B cell (primary cell): ENCODE measurements around the gene NKAIN2. TPM values are rescaled to one million over a fixed set of nuclear protein-coding genes. Genes with fewer than 3 reads are reported as not detected.

Experiments used
- ATAC-seq: fragments of 200-7000 bp; cut with Tn5 transposase; one replicate; pipeline ENCODE4 v1.10.0; 2021; ENCODE audit warnings: low read depth, mild to moderate bottlenecking, moderate number of reproducible peaks, moderate library complexity
- CTCF ChIA-PET: fragments of 350-600 bp; sonication (Branson Sonifier 250); formaldehyde crosslinking; loops from one replicate; lab custom pipeline; 2021; ENCODE audit warnings: antibody characterized with exemption, inconsistent platforms; lab: Charles Lee
- POLR2A ChIA-PET: fragments of 350-600 bp; sonication (Branson Sonifier 250); formaldehyde crosslinking; loops from one replicate; lab custom pipeline; 2021; ENCODE audit warnings: antibody characterized with exemption; lab: Charles Lee
- DNase-seq: peaks from one replicate; pipeline ENCODE4 v3.0.0; 2013
- H2AFZ ChIP-seq: 2 replicates; pipeline ENCODE4 v1.6.1; 2012; ENCODE audit warnings: mild to moderate bottlenecking, low read depth, low read length; ENCODE audit not compliant: insufficient read depth, poor library complexity, severe bottlenecking
- H3K27ac ChIP-seq, 2 donors: 1 replicate in 1 of 2; 2 replicates in 1 of 2; pipeline ENCODE4 v1.5.1; 2012 to 2013; ENCODE audit warnings: low read length in 2 of 2, mild to moderate bottlenecking in 2 of 2, moderate library complexity in 1 of 2
- H3K27me3 ChIP-seq, 4 experiments: fragments of 200-600 bp in 1 of 4; sonication (generic) in 1 of 4; replicated peaks in 1 of 4; 1 replicate in 2 of 4; 2 replicates in 2 of 4; pipeline versions ENCODE4 v1.6.1 to v1.7.0; 2013 to 2016; ENCODE audit warnings: low read length in 3 of 4, mild to moderate bottlenecking in 2 of 4, mixed read lengths in 1 of 4, moderate library complexity in 1 of 4; ENCODE audit not compliant: insufficient read depth in 4 of 4, control insufficient read depth in 3 of 4; ENCODE audit errors: control extremely low read depth in 1 of 4
- H3K36me3 ChIP-seq, 2 experiments: replicated peaks in 1 of 2; 1 replicate in 1 of 2; 2 replicates in 1 of 2; pipeline versions ENCODE4 v1.6.1 to v1.7.1; 2013; ENCODE audit warnings: low read length in 1 of 2; ENCODE audit not compliant: insufficient read depth in 2 of 2, control insufficient read depth in 1 of 2; ENCODE audit errors: control extremely low read depth in 1 of 2, extremely low read depth in 1 of 2
- H3K4me1 ChIP-seq, 2 donors: fragments of 200-600 bp in 1 of 2; sonication (generic) in 1 of 2; 1 replicate in 1 of 2; 2 replicates in 1 of 2; pipeline versions ENCODE4 v1.5.1 to v1.6.1; 2013 to 2017; ENCODE audit warnings: low read length in 2 of 2; ENCODE audit not compliant: control insufficient read depth in 2 of 2, insufficient read depth in 2 of 2
- H3K4me2 ChIP-seq: replicated peaks from 2 replicates; pipeline ENCODE3; 2012; ENCODE audit warnings: mild to moderate bottlenecking, low read depth, low read length; ENCODE audit not compliant: poor library complexity, severe bottlenecking
- H3K4me3 ChIP-seq, 5 experiments: fragments of 200-600 bp in 1 of 5; sonication (generic) in 1 of 5; 1 replicate in 3 of 5; 2 replicates in 2 of 5; pipeline versions ENCODE4 v1.5.1 to v1.7.0; 2011 to 2016; ENCODE audit warnings: low read length in 4 of 5, mild to moderate bottlenecking in 4 of 5, low read depth in 2 of 5, control low read depth in 1 of 5, moderate library complexity in 1 of 5; ENCODE audit not compliant: insufficient read depth in 1 of 5; ENCODE audit errors: control extremely low read depth in 1 of 5, extremely low read depth in 1 of 5
- H3K79me2 ChIP-seq: fragments of 200-600 bp; sonication (generic); one replicate; pipeline ENCODE4 v1.6.0; 2016; ENCODE audit warnings: low read length; ENCODE audit not compliant: control insufficient read depth, insufficient read depth
- H3K9ac ChIP-seq: fragments of 200-600 bp; sonication (generic); 2 replicates; pipeline ENCODE4 v1.6.1; 2017; ENCODE audit warnings: mild to moderate bottlenecking, low read length, moderate library complexity
- H3K9me3 ChIP-seq, 3 donors: one replicate each; pipeline versions ENCODE4 v1.6.1 to v1.7.1; 2013; ENCODE audit warnings: low read length in 2 of 3; ENCODE audit not compliant: control insufficient read depth in 2 of 3, insufficient read depth in 1 of 3; ENCODE audit errors: control extremely low read depth in 1 of 3
- H4K20me1 ChIP-seq: 2 replicates; pipeline ENCODE4 v1.6.0; 2012; ENCODE audit warnings: mild to moderate bottlenecking, low read length; ENCODE audit not compliant: insufficient read depth, control insufficient read depth, poor library complexity, severe bottlenecking
- H3K27ac Mint-ChIP-seq: one replicate; pipeline ENCODE4 v1.8.0; 2021; ENCODE audit warnings: mixed read lengths
- H3K27me3 Mint-ChIP-seq: one replicate; pipeline ENCODE4 v1.8.0; 2021; ENCODE audit warnings: mixed read lengths
- H3K4me1 Mint-ChIP-seq: one replicate; pipeline ENCODE4 v1.8.0; 2021; ENCODE audit warnings: mixed read lengths
- H3K4me3 Mint-ChIP-seq: one replicate; pipeline ENCODE4 v1.8.0; 2021; ENCODE audit warnings: mixed read lengths
- H3K9me3 Mint-ChIP-seq: one replicate; pipeline ENCODE4 v1.8.0; 2022; ENCODE audit warnings: mixed read lengths; ENCODE audit not compliant: insufficient read depth
- CTCF ChIP-seq: fragments of 200-600 bp; IDR thresholded peaks from one replicate; pipeline ENCODE4 v1.8.0; 2022; ENCODE audit warnings: antibody characterized with exemption, mild to moderate bottlenecking
- EZH2 ChIP-seq: IDR thresholded peaks from 2 replicates; pipeline ENCODE4 v1.6.1; 2012; ENCODE audit warnings: borderline replicate concordance, low read depth, mild to moderate bottlenecking, moderate library complexity, low read length; ENCODE audit not compliant: insufficient read depth, poor library complexity, severe bottlenecking
- WGBS: methylation state at CpG from one replicate; pipeline ENCODE4 v1.1.5; 2013; ENCODE audit warnings: missing lambda C conversion rate; ENCODE audit not compliant: insufficient coverage; 5-methylcytosine and 5-hydroxymethylcytosine counted together
- intact Hi-C: fragments of 100-400 bp; cut with micrococcal nuclease; formaldehyde crosslinking; loops from one replicate; pipeline ENCODE4 v1.10.0; 2022
- polyA plus RNA-seq: library from polyadenylated mRNA; depleted of rRNA; stranded (reverse); fragments of >200 nt; gene quantifications from 2 replicates; pipeline ENCODE4 v1.2.3, GENCODE V29; 2012
- total RNA-seq, 2 donors: library from RNA; stranded (reverse); fragments of 120-200 nt in 1 of 2; gene quantifications; 1 replicate in 1 of 2; 2 replicates in 1 of 2; pipeline versions ENCODE4 v1.2.3 to v1.2.4, GENCODE V29; 2013 to 2022

The NKAIN2 gene
- total and polyA plus RNA-seq, 2 donors (not counting 1 experiment from before 2014, with no cell fraction given): not detected

DNA sequence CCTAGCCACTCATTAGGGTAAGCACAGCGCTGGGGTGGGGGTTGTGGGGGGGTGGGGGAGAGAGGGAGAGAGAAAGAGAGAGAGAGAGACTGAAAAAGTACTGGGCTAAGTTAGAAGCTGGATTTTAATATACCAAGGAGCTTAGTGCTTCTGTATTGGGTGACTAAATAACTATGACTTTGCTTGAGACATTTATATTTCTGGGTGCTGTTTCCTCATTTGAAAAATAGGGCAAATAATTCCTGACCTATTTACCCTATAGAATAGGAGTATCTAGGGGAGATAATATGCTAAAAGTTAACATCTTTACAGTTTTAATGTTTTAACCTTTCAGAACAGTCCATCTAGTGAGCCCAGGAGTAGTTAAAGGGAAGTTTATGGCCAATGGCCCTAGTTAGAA is 7.7 kb downstream of the NKAIN2 start:
- intact Hi-C loops: no loop called here
- Histone ChIP-seq H3K27me3 (no peaks in the 10 kb centered on the region), H3K9me3 (no peaks in the 10 kb centered on the region), H3K9ac (no peak overlapping the region), H2AFZ (no peak overlapping the region), H3K4me3 (no peak overlapping the region), H3K4me2 (no peak overlapping the region), H3K27ac (no peak overlapping the region), H3K79me2 (no peaks in the 10 kb centered on the region), H3K4me1 (no peaks in the 10 kb centered on the region), H4K20me1 (no peaks in the 10 kb centered on the region), H3K36me3 (no peaks in the 10 kb centered on the region)
- Mint-ChIP-seq H3K27ac (no peak overlapping the region), H3K9me3 (no peaks in the 10 kb centered on the region), H3K27me3 (peaks cover 11% of the 10 kb centered on the region), H3K4me3 (no peak overlapping the region), H3K4me1 (no peaks in the 10 kb centered on the region)
- CTCF ChIA-PET: no interaction called here
- TF ChIP-seq EZH2: no peak
- TF ChIP-seq CTCF: no peak
- DNase-seq (no peak), ATAC-seq (no peak)
- WGBS: no CpG with 5 or more reads among the region's 1 CpG
- POLR2A ChIA-PET: no interaction called here

GRCh38 chr6:123812621-123813020 is 9.0 kb downstream of the NKAIN2 start:
- Histone ChIP-seq H3K79me2 (no peaks in the 10 kb centered on the region), H2AFZ (no peak overlapping the region), H3K9ac (no peak overlapping the region), H3K4me1 (no peaks in the 10 kb centered on the region), H3K9me3 (no peaks in the 10 kb centered on the region), H4K20me1 (no peaks in the 10 kb centered on the region), H3K4me2 (no peak overlapping the region), H3K27me3 (no peaks in the 10 kb centered on the region), H3K27ac (no peak overlapping the region), H3K4me3 (no peak overlapping the region), H3K36me3 (no peaks in the 10 kb centered on the region)
- no peak for ATAC-seq
- CTCF ChIA-PET: no interaction called here
- no CpG with 5 or more reads among the region's 2 CpGs for WGBS
- Mint-ChIP-seq H3K4me3 (no peak overlapping the region), H3K4me1 (no peaks in the 10 kb centered on the region), H3K27ac (no peak overlapping the region), H3K9me3 (no peaks in the 10 kb centered on the region), H3K27me3 (peaks cover 10% of the 10 kb centered on the region)
- no peak for TF ChIP-seq CTCF
- no peak for TF ChIP-seq EZH2
- POLR2A ChIA-PET: no interaction called here
- intact Hi-C loops: no loop called here
- DNase-seq: no peak
